ENCODE results near the gene DTL. TPM values are rescaled to one million over a fixed set of nuclear protein-coding genes. Genes with fewer than 3 reads are reported as not detected.

The DTL gene
- total and polyA plus RNA-seq, 2 of the 13 experiments (the other 11 are each of a cell fraction or from before 2014, with no cell fraction given), result 10.4 to 32.8 TPM

- H3K36me3 ChIP-seq (replicated peaks in 1 of 2; ENCODE audit: control insufficient read depth in 1 of 2, insufficient read depth in 2 of 2, low read length in 2 of 2), result peaks cover 1 to 20% of the 10 kb centered on the region in 2 experiments; a peak in 4 of 5 replicates
- H3K4me3 ChIP-seq (replicated peaks in 1 of 3; ENCODE audit: insufficient read depth in 1 of 3, low read depth in 2 of 3, low read length in 3 of 3), result no peak overlapping the region
- H3K4me1 ChIP-seq (ENCODE audit: insufficient read depth, low read length), result peaks cover 28% of the 10 kb centered on the region
- in situ Hi-C loops (cut with HindIII; ENCODE audit: extremely low pct_ligation_motif_present, low pct_unique_long_range_greater_than_20kb), result no loop called here
- no peaks in the 10 kb centered on the region for H4K20me1 ChIP-seq (ENCODE audit: insufficient read depth, low read length)
- BruUV-seq (replicated peaks), result no TSS peak
- H3K27ac ChIP-seq (ENCODE audit: extremely low read length, insufficient read depth, low read length), result peak overlapping the region; percentile 25
- intact Hi-C loops (cut with micrococcal nuclease; ENCODE audit: unreplicated experiment), result no loop called here
- CTCF ChIA-PET (ENCODE audit: low intra/inter-chr PET ratio, low total read pairs), result no interaction called here
- TF ChIP-seq NFKBIZ (CRISPR knock-in tag; IDR thresholded peaks at IDR 0.05), result no peak
- TF ChIP-seq EEA1 (CRISPR knock-in tag; IDR thresholded peaks at IDR 0.05; ENCODE audit: borderline replicate concordance), result no peak
- no peak for TF ChIP-seq HES4 (CRISPR knock-in tag; IDR thresholded peaks at IDR 0.05; ENCODE audit: borderline replicate concordance)
- no peak for TF ChIP-seq TBP (CRISPR knock-in tag; IDR thresholded peaks at IDR 0.05)
- TF ChIP-seq ZFP41 (CRISPR knock-in tag; IDR thresholded peaks at IDR 0.05; ENCODE audit: borderline replicate concordance), result no peak
- peak; percentile 46; the same call in 1 of the 2 replicates for TF ChIP-seq NR2F6 (IDR thresholded peaks at IDR 0.05)
- no peak for TF ChIP-seq NR2F6 (CRISPR knock-in tag; IDR thresholded peaks at IDR 0.05)
- peak; percentile 71 for TF ChIP-seq HNF4A (CRISPR knock-in tag; IDR thresholded peaks at IDR 0.05)
- peak; percentile 63; the same call in 1 of the 2 replicates for TF ChIP-seq MIXL1 (CRISPR knock-in tag; IDR thresholded peaks at IDR 0.05)
- TF ChIP-seq HNF4G (IDR thresholded peaks at IDR 0.05; ENCODE audit: borderline replicate concordance, low read depth, low read length), result 0 out of 2 replicates have a peak, but pooled peaks have one; percentile 16
- no peak for TF ChIP-seq HNF4G (CRISPR knock-in tag; IDR thresholded peaks at IDR 0.05; ENCODE audit: borderline replicate concordance, low read depth)
- peak; percentile 74 for TF ChIP-seq PPARG (CRISPR knock-in tag; conservative IDR thresholded peaks at IDR 0.05)
- TF ChIP-seq ZNF335 (CRISPR knock-in tag; IDR thresholded peaks at IDR 0.05), result no peak
- no peak for TF ChIP-seq KDM5B (CRISPR knock-in tag; IDR thresholded peaks at IDR 0.05; ENCODE audit: borderline replicate concordance)
- no peak for TF ChIP-seq ZNF782 (CRISPR knock-in tag; IDR thresholded peaks at IDR 0.05; ENCODE audit: borderline replicate concordance)
- TF ChIP-seq PAXIP1 (CRISPR knock-in tag; conservative IDR thresholded peaks at IDR 0.05), result 0 out of 2 replicates have a peak, but pooled peaks have one; percentile 25
- TF ChIP-seq ZNF124 (CRISPR knock-in tag; IDR thresholded peaks at IDR 0.05), result peak; percentile 77; the same call in 1 of the 2 replicates
- no peaks in the 10 kb centered on the region for H3K9me3 ChIP-seq (ENCODE audit: low read length)
- H3K9ac ChIP-seq (ENCODE audit: insufficient read depth, low read depth, low read length), result no peak overlapping the region
- H2AFZ ChIP-seq (ENCODE audit: low read length), result no peak overlapping the region
- ATAC-seq (peak; percentile 61; the same call in 1 of the 3 replicates), DNase-seq (ENCODE audit: low spot score) (peak; percentile 29), FAIRE-seq (peak; percentile 40)
- WGBS (ENCODE audit: low lambda C conversion rate), result 81% methylated on average over 3 of the region's 3 CpGs
- H3K4me2 ChIP-seq (ENCODE audit: low read depth, low read length), result 0 out of 2 replicates have a peak overlapping the region, but pooled peaks have one; percentile 4
- H3K79me2 ChIP-seq (ENCODE audit: insufficient read depth, low read length), result no peaks in the 10 kb centered on the region
- POLR2A ChIA-PET, result no interaction called here
- no peaks in the 10 kb centered on the region for H3K27me3 ChIP-seq (ENCODE audit: control insufficient read depth in 1 of 2, insufficient read depth in 2 of 2, low read length in 2 of 2)
Observed at GRCh38 chr1:212104586-212105325, 69.2 kb downstream of the DTL start.

Measured in HepG2 (cell line).